Left ventricle myocardium inferior (tissue), 1 donor: ENCODE measurements around the gene TWSG1. TPM values are rescaled to one million over a fixed set of nuclear protein-coding genes. Genes with fewer than 3 reads are reported as not detected.
A peak's percentile ranks its signal among the peaks of the same experiment; 100 is the strongest.
"Not testable (repeated sequence)": the region's sequence is repeated elsewhere in the genome, so short reads cannot be mapped to it uniquely, and the experiment has no call there.

Experiments used
- DNase-seq: peaks from one replicate; pipeline ENCODE4 v3.0.0-alpha.2; 2020
- H3K27ac ChIP-seq: fragments of 200-600 bp; replicated peaks from 2 replicates; pipeline ENCODE4 v1.8.0; 2021
- H3K27me3 ChIP-seq: fragments of 200-600 bp; 2 replicates; pipeline ENCODE4 v1.8.0; 2021; ENCODE audit warnings: low read depth
- H3K36me3 ChIP-seq: fragments of 200-600 bp; 2 replicates; pipeline ENCODE4 v1.8.0; 2021
- H3K4me1 ChIP-seq: fragments of 200-600 bp; 2 replicates; pipeline ENCODE4 v1.8.0; 2021
- H3K4me3 ChIP-seq: fragments of 200-600 bp; 2 replicates; pipeline ENCODE4 v1.8.0; 2021; ENCODE audit warnings: mild to moderate bottlenecking, moderate library complexity
- H3K9me3 ChIP-seq: fragments of 200-600 bp; replicated peaks from 2 replicates; pipeline ENCODE4 v1.8.0; 2021
- intact Hi-C: fragments of 100-400 bp; cut with micrococcal nuclease; formaldehyde crosslinking; loops from one replicate; pipeline ENCODE4 v1.11.0; 2022
- total RNA-seq: library from RNA; stranded (reverse); fragmentation: NEBNext Ultra II Directional; extraction: Animal tissue kit (Norgen Biotek cat#: 25700); gene quantifications from one replicate; pipeline ENCODE4 v1.2.1, GENCODE V29; 2021
- TF ChIP-seq, protein P1 (sequence below): fragments of 200-600 bp; IDR thresholded peaks from 2 replicates; pipeline ENCODE4 v1.8.0; 2021; ENCODE audit warnings: antibody characterized with exemption, mild to moderate bottlenecking, borderline replicate concordance
- donor health status: DM: no; HTN: yes; CAD: no; lungs with severe emphysema.

The TWSG1 gene
- total RNA-seq, 1 donor from 2014 or later, result 12.1 TPM

DNA sequence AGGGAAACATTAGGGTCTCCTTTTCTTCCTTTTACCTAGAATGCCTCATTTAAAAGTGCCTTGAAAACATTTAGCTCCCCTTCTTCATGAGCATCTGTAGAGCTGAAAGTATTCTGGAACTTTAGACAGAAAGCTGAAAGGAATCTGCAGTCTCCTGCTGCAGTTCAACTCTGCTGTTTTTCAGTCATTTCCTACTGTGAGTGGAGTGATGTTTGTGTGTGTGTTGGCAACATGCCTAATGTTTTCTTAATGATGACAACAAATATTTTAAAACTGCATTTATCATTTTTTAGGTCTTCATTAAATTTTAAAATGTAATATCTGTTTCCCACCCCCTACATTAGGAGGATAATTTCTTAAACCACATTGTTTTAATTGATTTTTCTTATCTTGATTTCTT lies 66.6 kb downstream of the TWSG1 start:
- intact Hi-C loops, result loop anchor here (1.0 kb wide), 1 partner anchor 9 kb away; no protein-coding TSS in a partner anchor
- no peak overlapping the region for H3K27ac ChIP-seq
- peaks cover 10% of the 10 kb centered on the region for H3K36me3 ChIP-seq
- no peak for DNase-seq
- H3K4me3 ChIP-seq, result no peak overlapping the region
- no peaks in the 10 kb centered on the region for H3K4me1 ChIP-seq
- TF ChIP-seq, protein P1, sequence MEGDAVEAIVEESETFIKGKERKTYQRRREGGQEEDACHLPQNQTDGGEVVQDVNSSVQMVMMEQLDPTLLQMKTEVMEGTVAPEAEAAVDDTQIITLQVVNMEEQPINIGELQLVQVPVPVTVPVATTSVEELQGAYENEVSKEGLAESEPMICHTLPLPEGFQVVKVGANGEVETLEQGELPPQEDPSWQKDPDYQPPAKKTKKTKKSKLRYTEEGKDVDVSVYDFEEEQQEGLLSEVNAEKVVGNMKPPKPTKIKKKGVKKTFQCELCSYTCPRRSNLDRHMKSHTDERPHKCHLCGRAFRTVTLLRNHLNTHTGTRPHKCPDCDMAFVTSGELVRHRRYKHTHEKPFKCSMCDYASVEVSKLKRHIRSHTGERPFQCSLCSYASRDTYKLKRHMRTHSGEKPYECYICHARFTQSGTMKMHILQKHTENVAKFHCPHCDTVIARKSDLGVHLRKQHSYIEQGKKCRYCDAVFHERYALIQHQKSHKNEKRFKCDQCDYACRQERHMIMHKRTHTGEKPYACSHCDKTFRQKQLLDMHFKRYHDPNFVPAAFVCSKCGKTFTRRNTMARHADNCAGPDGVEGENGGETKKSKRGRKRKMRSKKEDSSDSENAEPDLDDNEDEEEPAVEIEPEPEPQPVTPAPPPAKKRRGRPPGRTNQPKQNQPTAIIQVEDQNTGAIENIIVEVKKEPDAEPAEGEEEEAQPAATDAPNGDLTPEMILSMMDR, result no peak
- H3K27me3 ChIP-seq, result no peaks in the 10 kb centered on the region
- H3K9me3 ChIP-seq, result no peaks in the 10 kb centered on the region

DNA sequence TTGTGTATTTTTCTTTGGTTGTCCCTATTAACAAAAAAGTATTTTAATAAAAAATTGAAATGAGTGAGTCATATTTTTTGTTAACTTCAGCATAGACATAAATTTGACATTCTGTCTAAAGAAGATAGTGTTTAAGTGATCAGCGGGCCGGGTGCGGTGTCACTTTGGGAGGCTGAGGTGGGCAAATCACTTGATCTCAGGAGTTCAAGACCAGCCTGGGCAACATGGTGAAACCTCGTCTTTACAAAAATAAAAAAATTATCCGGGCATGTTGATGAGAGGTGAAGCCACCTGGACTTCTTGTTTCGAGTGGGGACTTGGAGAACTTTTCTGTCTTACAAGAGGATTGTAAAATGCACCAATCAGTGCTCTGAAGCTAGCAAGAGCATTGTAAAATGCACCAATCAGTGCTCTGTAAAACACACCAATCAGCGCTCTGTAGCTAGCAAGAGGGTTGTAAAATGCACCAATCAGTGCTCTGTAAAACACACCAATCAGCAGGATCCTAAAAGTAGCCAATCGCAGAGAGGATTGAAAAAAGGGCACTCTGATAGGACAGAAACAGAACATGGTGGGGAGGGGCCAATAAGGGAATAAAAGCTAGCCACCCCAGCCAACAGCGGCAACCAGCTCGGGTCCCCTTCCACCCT lies 67.9 kb downstream of the TWSG1 start:
- H3K36me3 ChIP-seq, intact Hi-C loops, DNase-seq, H3K4me3 ChIP-seq, H3K4me1 ChIP-seq, H3K27ac ChIP-seq, H3K27me3 ChIP-seq, H3K9me3 ChIP-seq: not testable (repeated sequence)

GRCh38 chr18:9403795-9404564 lies 69.4 kb downstream of the TWSG1 start:
- TF ChIP-seq, protein P1, result no peak
- intact Hi-C loops, result no loop called here
- H3K27me3 ChIP-seq, result no peaks in the 10 kb centered on the region
- DNase-seq, result peak; percentile 26
- no peaks in the 10 kb centered on the region for H3K9me3 ChIP-seq
- peak overlapping the region; percentile 38 for H3K4me3 ChIP-seq
- no peaks in the 10 kb centered on the region for H3K36me3 ChIP-seq
- no peak overlapping the region for H3K27ac ChIP-seq
- no peaks in the 10 kb centered on the region for H3K4me1 ChIP-seq

DNA sequence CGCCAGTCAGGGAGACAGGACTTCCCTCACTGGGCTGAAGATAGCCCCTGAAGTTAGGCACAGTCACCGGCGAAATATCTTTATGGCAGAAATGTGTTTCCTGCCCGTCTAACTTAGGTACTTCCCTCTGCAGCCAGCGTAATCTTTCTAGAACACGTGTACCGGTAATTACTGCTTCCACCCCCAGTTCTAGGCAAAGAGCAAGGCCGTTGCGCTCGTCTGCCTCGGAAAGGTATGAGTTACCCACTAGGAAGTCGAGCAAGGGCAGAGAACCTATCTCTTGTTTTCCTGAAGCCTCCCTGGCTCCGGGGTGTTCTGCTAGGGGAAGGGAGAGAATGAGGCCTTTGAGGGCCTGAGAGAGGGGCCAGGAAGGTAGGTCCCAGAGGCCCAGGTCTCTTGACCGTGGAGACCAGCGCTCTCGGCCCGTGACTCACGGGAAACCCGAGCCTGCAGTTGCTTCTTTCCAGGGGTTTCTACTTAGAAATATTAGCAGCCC lies 70.0 kb downstream of the TWSG1 start:
- Histone ChIP-seq H3K4me1 (no peaks in the 10 kb centered on the region), H3K4me3 (peak overlapping the region; percentile 38), H3K36me3 (no peaks in the 10 kb centered on the region), H3K27me3 (no peaks in the 10 kb centered on the region), H3K27ac (peak overlapping the region; percentile 31), H3K9me3 (peaks cover 3% of the 10 kb centered on the region)
- no peak for DNase-seq
- intact Hi-C loops, result no loop called here
- TF ChIP-seq, protein P1, result no peak

DNA sequence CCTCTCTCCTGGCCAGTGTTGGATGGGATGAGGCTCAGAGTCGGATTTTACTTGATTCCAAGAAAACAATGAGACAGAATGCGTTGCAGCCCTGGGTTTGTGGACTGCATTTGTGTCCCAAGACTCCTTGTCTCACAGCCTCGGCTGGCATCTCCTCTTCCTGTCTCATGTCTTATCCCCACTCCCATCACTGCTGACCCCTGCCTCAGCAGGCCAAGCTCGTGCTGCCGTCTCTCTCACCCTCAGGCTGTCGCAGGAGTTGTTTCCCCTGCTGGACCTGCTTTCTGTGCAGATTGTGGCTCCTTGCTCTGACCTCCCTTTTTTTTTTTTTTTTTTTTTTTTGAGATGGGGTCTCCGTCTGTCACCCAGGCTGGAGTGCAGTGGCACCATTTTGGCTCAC lies 70.6 kb downstream of the TWSG1 start:
- no peak overlapping the region for H3K4me3 ChIP-seq
- intact Hi-C loops, result no loop called here
- H3K36me3 ChIP-seq, result no peaks in the 10 kb centered on the region
- H3K4me1 ChIP-seq, result no peaks in the 10 kb centered on the region
- TF ChIP-seq, protein P1, result no peak
- no peaks in the 10 kb centered on the region for H3K27me3 ChIP-seq
- DNase-seq, result no peak
- peaks cover 8% of the 10 kb centered on the region for H3K9me3 ChIP-seq
- H3K27ac ChIP-seq, result no peak overlapping the region

- DNase-seq, result no peak
- Histone ChIP-seq H3K4me1 (no peaks in the 10 kb centered on the region), H3K36me3 (no peaks in the 10 kb centered on the region), H3K27ac (no peak overlapping the region), H3K4me3 (no peak overlapping the region), H3K27me3 (no peaks in the 10 kb centered on the region), H3K9me3 (peaks cover 8% of the 10 kb centered on the region)
- TF ChIP-seq, protein P1, result no peak
- intact Hi-C loops, result no loop called here
Observed at GRCh38 chr18:9405977-9406376, 71.4 kb downstream of the TWSG1 start.
